Cardiac muscle cell (in vitro differentiated cells and primary cell): ENCODE results near the gene ABTB2. TPM values are rescaled to one million over a fixed set of nuclear protein-coding genes. Genes with fewer than 3 reads are reported as not detected.

ENCODE experiments used
- DNase-seq, 2 donors: peaks; one replicate each; pipeline versions ENCODE4 v3.0.0 to v3.0.0-alpha.2; 2010 to 2017; ENCODE audit warnings: low read depth in 1 of 2, low spot score in 1 of 2
- H3K27ac ChIP-seq: fragments of 200-600 bp; sonication (generic); 2 replicates; pipeline ENCODE4 v1.5.1; 2016
- H3K27me3 ChIP-seq: fragments of 200-600 bp; sonication (generic); 2 replicates; pipeline ENCODE4 v1.6.0; 2016; ENCODE audit warnings: control low read depth
- H3K36me3 ChIP-seq: fragments of 200-600 bp; sonication (generic); 2 replicates; pipeline ENCODE4 v1.5.1; 2016; ENCODE audit warnings: control low read depth
- H3K4me1 ChIP-seq: fragments of 200-600 bp; sonication (generic); 2 replicates; pipeline ENCODE4 v1.8.1; 2017; ENCODE audit warnings: low read depth, mild to moderate bottlenecking, mixed run types
- H3K4me3 ChIP-seq: fragments of 200-600 bp; sonication (generic); 2 replicates; pipeline ENCODE4 v1.5.1; 2016; ENCODE audit warnings: mild to moderate bottlenecking
- H3K9me3 ChIP-seq: fragments of 200-600 bp; sonication (generic); 2 replicates; pipeline ENCODE4 v1.5.1; 2017; ENCODE audit warnings: low read depth, mild to moderate bottlenecking, control low read depth
- polyA plus RNA-seq: library from polyadenylated mRNA; unstranded; fragments of >200 nt; fragmentation: Nextera tagmentation; extraction: Ambion mirVana; gene quantifications from 2 replicates; pipeline ENCODE4 v1.2.1, GENCODE V29; 2016
- total RNA-seq: library from RNA; depleted of rRNA; stranded (reverse); fragments of >200 nt; gene quantifications from 2 replicates; pipeline ENCODE4 v1.2.3, GENCODE V29; 2016
- TF ChIP-seq, protein P1 (sequence below): IDR thresholded peaks from 2 replicates; pipeline ENCODE4 v1.5.1; 2012; ENCODE audit warnings: low read depth, mild to moderate bottlenecking, low read length

The ABTB2 gene
- total and polyA plus RNA-seq, 2 experiments from 2014 or later = 29.0 to 61.3 TPM

GRCh38 chr11:34225091-34225490, 132.7 kb downstream of the ABTB2 start:
- no peaks in the 10 kb centered on the region for H3K36me3 ChIP-seq
- no peak for DNase-seq
- peaks cover 16% of the 10 kb centered on the region for H3K4me1 ChIP-seq
- no peak overlapping the region for H3K4me3 ChIP-seq
- H3K27me3 ChIP-seq = no peaks in the 10 kb centered on the region
- TF ChIP-seq, protein P1, sequence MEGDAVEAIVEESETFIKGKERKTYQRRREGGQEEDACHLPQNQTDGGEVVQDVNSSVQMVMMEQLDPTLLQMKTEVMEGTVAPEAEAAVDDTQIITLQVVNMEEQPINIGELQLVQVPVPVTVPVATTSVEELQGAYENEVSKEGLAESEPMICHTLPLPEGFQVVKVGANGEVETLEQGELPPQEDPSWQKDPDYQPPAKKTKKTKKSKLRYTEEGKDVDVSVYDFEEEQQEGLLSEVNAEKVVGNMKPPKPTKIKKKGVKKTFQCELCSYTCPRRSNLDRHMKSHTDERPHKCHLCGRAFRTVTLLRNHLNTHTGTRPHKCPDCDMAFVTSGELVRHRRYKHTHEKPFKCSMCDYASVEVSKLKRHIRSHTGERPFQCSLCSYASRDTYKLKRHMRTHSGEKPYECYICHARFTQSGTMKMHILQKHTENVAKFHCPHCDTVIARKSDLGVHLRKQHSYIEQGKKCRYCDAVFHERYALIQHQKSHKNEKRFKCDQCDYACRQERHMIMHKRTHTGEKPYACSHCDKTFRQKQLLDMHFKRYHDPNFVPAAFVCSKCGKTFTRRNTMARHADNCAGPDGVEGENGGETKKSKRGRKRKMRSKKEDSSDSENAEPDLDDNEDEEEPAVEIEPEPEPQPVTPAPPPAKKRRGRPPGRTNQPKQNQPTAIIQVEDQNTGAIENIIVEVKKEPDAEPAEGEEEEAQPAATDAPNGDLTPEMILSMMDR = no peak
- H3K27ac ChIP-seq = no peak overlapping the region
- H3K9me3 ChIP-seq = no peaks in the 10 kb centered on the region

DNA sequence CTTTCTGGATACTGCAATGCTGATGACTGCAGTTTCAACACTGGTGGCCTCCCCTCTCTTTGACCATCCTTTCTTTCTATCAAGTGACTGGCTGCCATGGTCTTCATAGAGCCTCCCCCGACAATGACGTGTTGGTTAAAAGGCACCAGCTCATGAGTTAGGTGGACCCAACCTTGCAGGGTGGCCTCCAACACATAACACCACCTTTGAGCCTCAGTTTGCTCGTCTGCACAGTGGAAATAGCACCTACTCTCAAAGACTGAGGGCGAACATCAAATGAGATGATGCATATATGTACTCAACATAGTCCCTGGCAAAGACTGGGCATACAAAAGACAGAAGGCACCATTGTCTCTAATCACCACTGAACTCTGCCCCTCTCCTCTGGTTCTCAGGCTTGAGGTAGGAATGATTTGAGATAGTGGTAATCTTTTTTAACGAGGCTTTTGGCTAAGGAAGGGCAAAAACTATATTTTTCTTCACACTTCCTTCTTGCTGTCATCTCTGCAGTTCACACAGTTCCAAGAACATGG, 133.3 kb downstream of the ABTB2 start:
- no peaks in the 10 kb centered on the region for H3K9me3 ChIP-seq
- no peak overlapping the region for H3K4me3 ChIP-seq
- H3K36me3 ChIP-seq = no peaks in the 10 kb centered on the region
- no peak for DNase-seq
- TF ChIP-seq, protein P1 = no peak
- H3K4me1 ChIP-seq = peaks cover 20% of the 10 kb centered on the region
- H3K27me3 ChIP-seq = no peaks in the 10 kb centered on the region
- H3K27ac ChIP-seq = no peak overlapping the region

DNA sequence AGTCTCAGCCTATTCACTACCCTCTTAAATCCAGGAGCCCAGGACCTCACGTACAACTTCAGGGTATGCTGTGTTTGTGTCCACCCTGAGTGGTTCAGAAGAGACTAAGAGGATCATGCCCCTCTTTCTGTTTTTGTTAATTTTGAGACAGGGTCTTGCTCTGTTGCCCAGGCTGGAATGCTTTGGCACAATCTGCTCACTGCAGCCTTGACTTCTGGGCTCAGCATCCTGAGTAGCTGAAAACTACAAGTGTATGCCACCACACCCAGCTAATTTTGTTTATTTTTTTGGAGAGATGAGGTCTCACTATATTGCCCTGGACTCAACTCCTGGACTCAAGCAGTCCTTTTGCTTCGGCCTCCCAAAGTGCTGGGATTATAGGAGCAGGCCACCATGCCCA, 133.9 kb downstream of the ABTB2 start:
- H3K4me1 ChIP-seq = peaks cover 20% of the 10 kb centered on the region
- DNase-seq = no peak
- H3K27me3 ChIP-seq = no peaks in the 10 kb centered on the region
- no peaks in the 10 kb centered on the region for H3K9me3 ChIP-seq
- H3K36me3 ChIP-seq = no peaks in the 10 kb centered on the region
- no peak overlapping the region for H3K4me3 ChIP-seq
- TF ChIP-seq, protein P1 = no peak
- H3K27ac ChIP-seq = no peak overlapping the region

- TF ChIP-seq, protein P1 = no peak
- H3K4me3 ChIP-seq = no peak overlapping the region
- no peaks in the 10 kb centered on the region for H3K27me3 ChIP-seq
- peak in 1 of 2 donors; percentile 93 for DNase-seq
- H3K9me3 ChIP-seq = no peaks in the 10 kb centered on the region
- H3K36me3 ChIP-seq = no peaks in the 10 kb centered on the region
- peak overlapping the region; percentile 3 for H3K27ac ChIP-seq
- peaks cover 20% of the 10 kb centered on the region for H3K4me1 ChIP-seq
Observed at GRCh38 chr11:34223021-34223813, 134.6 kb downstream of the ABTB2 start.

DNA sequence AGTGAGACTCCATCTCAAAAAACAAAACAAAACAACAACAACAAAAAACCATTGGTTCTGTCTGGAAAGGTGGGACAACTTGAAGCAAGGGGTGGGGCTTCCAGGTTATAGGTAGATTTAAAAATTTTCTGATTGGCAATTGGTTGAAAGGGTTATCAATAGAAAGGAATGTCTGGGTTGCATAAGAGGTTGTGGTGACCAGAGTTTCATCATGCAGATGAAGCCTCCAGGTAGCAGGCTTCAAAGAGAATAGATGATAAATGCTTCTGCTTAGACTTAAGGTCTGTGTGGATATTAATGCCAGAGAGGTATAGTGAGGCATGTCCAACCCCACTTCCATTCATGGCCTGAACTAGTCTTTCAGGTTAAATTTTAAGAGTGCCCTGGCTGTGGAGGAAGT, 135.8 kb downstream of the ABTB2 start:
- H3K9me3 ChIP-seq = no peaks in the 10 kb centered on the region
- no peak overlapping the region for H3K4me3 ChIP-seq
- peaks cover 20% of the 10 kb centered on the region for H3K4me1 ChIP-seq
- TF ChIP-seq, protein P1 = no peak
- no peak for DNase-seq
- H3K27ac ChIP-seq = no peak overlapping the region
- no peaks in the 10 kb centered on the region for H3K27me3 ChIP-seq
- H3K36me3 ChIP-seq = no peaks in the 10 kb centered on the region
